ENCODE data around the gene ELK3. TPM values are rescaled to one million over a fixed set of nuclear protein-coding genes. Genes with fewer than 3 reads are reported as not detected.

ELK3 gene
- total RNA-seq, 1 experiment from 2014 or later: 34.1 TPM

DNA sequence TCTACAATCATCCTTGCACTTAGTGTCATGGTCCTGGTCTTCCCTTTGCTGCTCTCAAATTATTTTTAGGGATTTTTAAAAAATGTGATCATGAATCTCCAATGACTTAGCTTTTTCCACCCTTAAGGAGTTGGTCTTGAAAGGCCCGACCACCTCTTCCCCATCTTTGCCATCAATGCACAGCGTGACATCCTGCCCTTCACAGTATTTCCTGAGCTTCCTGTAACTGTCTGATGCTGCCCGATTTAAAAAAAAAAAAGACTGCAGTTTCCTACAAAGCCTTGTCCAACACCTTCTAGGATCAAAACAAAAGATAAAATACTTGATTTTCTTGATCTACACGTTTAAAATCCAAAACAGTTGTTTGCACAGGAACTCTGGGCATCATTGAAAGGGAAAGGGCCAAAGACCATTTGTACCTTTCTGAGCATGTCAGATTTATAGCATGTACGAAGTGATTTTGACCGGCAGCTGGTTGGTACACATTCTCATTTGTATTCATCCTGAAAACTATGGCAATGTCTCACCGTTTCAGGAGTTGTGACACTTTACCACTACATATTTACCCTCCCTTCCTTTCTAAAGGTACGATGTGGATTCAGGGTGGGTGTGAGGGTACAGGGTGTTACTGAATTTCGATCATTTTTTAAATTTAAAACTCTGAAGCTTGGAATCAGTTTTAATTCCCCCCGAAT lies 7.4 kb upstream of the ELK3 start:
- no peak for TF ChIP-seq CTCF (IDR thresholded peaks at IDR 0.05; ENCODE audit: unreplicated experiment)
- H3K27me3 Mint-ChIP-seq (ENCODE audit: unreplicated experiment): peaks cover 21% of the 10 kb centered on the region
- H3K4me3 Mint-ChIP-seq (ENCODE audit: low read depth, unreplicated experiment): no peak overlapping the region
- BruUV-seq (replicated peaks): no TSS peak
- intact Hi-C loops (cut with micrococcal nuclease; ENCODE audit: unreplicated experiment): no loop called here
- H3K4me1 Mint-ChIP-seq (ENCODE audit: low read depth, unreplicated experiment): no peaks in the 10 kb centered on the region
- DNase-seq: no peak
- no peak overlapping the region for H3K27ac Mint-ChIP-seq (ENCODE audit: unreplicated experiment)
- no peaks in the 10 kb centered on the region for H3K9me3 Mint-ChIP-seq (ENCODE audit: low read depth, unreplicated experiment)
- H3K36me3 Mint-ChIP-seq (ENCODE audit: insufficient read depth, unreplicated experiment): no peaks in the 10 kb centered on the region
- CTCF ChIA-PET: interaction anchor here (0.7 kb wide), 1 partner anchor 26 kb away, joined by 4 read pairs; no protein-coding TSS in a partner anchor

DNA sequence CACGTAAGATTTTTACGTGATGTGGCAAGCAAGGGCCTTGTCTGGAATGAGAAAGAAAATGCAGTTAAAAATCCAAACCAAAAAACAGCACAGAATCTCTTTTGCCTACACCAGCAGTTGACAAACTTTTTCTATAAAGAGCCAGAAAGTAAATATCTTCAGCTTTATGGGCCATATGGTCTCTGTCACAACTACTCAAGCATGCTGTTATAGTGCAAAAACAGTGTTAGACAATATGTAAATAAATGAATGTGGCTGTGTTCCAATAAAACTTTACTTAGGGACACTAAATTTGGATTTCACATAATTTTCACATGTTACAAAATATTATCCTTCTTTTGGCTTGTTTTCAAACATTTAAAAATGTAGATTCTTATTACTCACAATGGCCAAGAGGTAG lies 6.2 kb upstream of the ELK3 start:
- CTCF ChIA-PET: no interaction called here
- no TSS peak for BruUV-seq (replicated peaks)
- no peak overlapping the region for H3K4me3 Mint-ChIP-seq (ENCODE audit: low read depth, unreplicated experiment)
- intact Hi-C loops (cut with micrococcal nuclease; ENCODE audit: unreplicated experiment): no loop called here
- peaks cover under 1% of the 10 kb centered on the region for H3K36me3 Mint-ChIP-seq (ENCODE audit: insufficient read depth, unreplicated experiment)
- H3K9me3 Mint-ChIP-seq (ENCODE audit: low read depth, unreplicated experiment): no peaks in the 10 kb centered on the region
- no peaks in the 10 kb centered on the region for H3K4me1 Mint-ChIP-seq (ENCODE audit: low read depth, unreplicated experiment)
- no peak for TF ChIP-seq CTCF (IDR thresholded peaks at IDR 0.05; ENCODE audit: unreplicated experiment)
- no peak overlapping the region for H3K27ac Mint-ChIP-seq (ENCODE audit: unreplicated experiment)
- DNase-seq: no peak
- H3K27me3 Mint-ChIP-seq (ENCODE audit: unreplicated experiment): peaks cover 21% of the 10 kb centered on the region

DNA sequence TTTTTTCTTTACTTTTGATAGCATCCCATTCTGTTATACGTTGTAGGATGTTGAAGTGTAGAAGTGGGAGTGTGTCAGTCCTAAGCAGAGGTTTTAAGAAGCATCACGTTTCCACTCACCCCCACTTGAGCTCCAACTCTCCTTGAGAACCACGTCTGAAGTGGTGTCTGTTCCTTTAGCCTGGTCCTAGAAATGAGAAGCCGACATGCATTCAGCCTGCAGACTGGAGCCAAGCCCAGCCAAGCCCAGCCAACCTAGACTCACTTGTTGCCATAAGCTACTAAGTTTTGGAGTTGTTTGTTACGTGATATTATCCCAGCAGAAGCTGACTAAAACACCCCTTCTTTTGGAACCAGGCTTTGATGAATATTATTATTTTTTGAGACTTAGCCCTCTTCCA lies 4.4 kb upstream of the ELK3 start:
- no peaks in the 10 kb centered on the region for H3K4me1 Mint-ChIP-seq (ENCODE audit: low read depth, unreplicated experiment)
- TF ChIP-seq CTCF (IDR thresholded peaks at IDR 0.05; ENCODE audit: unreplicated experiment): no peak
- BruUV-seq (replicated peaks): no TSS peak

DNA sequence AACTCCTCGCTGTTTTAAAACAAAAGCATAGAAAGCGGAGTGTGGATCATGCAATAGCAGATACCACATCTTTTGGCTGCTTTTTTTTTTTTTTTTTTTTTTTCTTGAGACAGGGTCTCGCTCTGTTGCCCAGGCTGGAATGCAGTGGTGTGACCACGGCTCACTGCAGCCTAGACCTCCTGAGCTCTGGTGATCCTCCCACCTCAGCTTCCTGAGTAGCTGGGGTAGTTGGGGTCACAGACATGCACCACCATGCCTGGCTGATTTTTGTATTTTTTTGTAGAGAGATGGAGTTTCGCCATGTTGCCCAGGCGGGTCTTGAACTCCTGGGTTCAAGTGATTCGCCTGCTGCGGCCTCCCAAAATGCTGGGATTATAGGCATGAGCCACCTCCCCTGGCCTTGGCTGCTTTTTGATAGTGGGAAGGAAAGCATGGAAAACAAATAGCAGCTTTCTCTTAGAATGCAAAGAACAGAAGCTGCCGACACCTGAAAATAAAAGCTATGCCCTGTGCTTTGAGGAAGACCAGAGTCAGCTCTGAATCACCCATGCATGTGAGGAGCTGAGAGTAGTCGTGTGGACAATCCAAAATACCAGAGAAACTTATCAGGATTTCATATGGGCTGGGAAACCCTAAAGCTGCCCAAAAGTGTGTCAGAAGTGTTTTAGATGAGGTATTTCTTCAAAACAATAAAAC lies 3.6 kb upstream of the ELK3 start:
- H3K27me3 Mint-ChIP-seq (ENCODE audit: unreplicated experiment): peaks cover 18% of the 10 kb centered on the region
- no TSS peak for BruUV-seq (replicated peaks)
- no peak overlapping the region for H3K4me3 Mint-ChIP-seq (ENCODE audit: low read depth, unreplicated experiment)
- TF ChIP-seq CTCF (IDR thresholded peaks at IDR 0.05; ENCODE audit: unreplicated experiment): no peak
- intact Hi-C loops (cut with micrococcal nuclease; ENCODE audit: unreplicated experiment): no loop called here
- CTCF ChIA-PET: interaction anchor here (0.7 kb wide), 1 partner anchor 1595 kb away, joined by 3 read pairs; no protein-coding TSS in a partner anchor
- H3K4me1 Mint-ChIP-seq (ENCODE audit: low read depth, unreplicated experiment): no peaks in the 10 kb centered on the region
- no peak for DNase-seq
- H3K36me3 Mint-ChIP-seq (ENCODE audit: insufficient read depth, unreplicated experiment): peaks cover 25% of the 10 kb centered on the region
- H3K27ac Mint-ChIP-seq (ENCODE audit: unreplicated experiment): no peak overlapping the region
- no peaks in the 10 kb centered on the region for H3K9me3 Mint-ChIP-seq (ENCODE audit: low read depth, unreplicated experiment)

More for the DNA sequence above, 4.4 kb upstream of the ELK3 start:
- DNase-seq: no peak
- Mint-ChIP-seq H3K27ac (ENCODE audit: unreplicated experiment) (no peak overlapping the region), H3K36me3 (ENCODE audit: insufficient read depth, unreplicated experiment) (peaks cover 18% of the 10 kb centered on the region), H3K9me3 (ENCODE audit: low read depth, unreplicated experiment) (no peaks in the 10 kb centered on the region), H3K27me3 (ENCODE audit: unreplicated experiment) (peaks cover 21% of the 10 kb centered on the region), H3K4me3 (ENCODE audit: low read depth, unreplicated experiment) (no peak overlapping the region)
- intact Hi-C loops (cut with micrococcal nuclease; ENCODE audit: unreplicated experiment): no loop called here
- CTCF ChIA-PET: interaction anchor here (0.7 kb wide), 1 partner anchor 1594 kb away, joined by 3 read pairs; no protein-coding TSS in a partner anchor

All from Calu3 (cell line).